Measurements from ENCODE around the gene UBL4B.

UBL4B gene

GRCh38 chr1:110107867-110108469, 4.3 kb upstream of the UBL4B start:
- no peak overlapping the region for H3K4me3 ChIP-seq (ENCODE audit: low read depth, low read length)
- no peak for DNase-seq (ENCODE audit: low read depth)

- H3K4me3 ChIP-seq (ENCODE audit: low read depth, low read length): no peak overlapping the region
- no peak for DNase-seq (ENCODE audit: low read depth)
Measured at GRCh38 chr1:110111081-110111480, 1.2 kb upstream of the UBL4B start.

GRCh38 chr1:110112656-110113055, 413 bp downstream of the UBL4B start:
- no peak overlapping the region for H3K4me3 ChIP-seq (ENCODE audit: low read depth, low read length)
- DNase-seq (ENCODE audit: low read depth): no peak

- H3K4me3 ChIP-seq (ENCODE audit: low read depth, low read length): no peak overlapping the region
- DNase-seq (ENCODE audit: low read depth): no peak
Measured at GRCh38 chr1:110113551-110113950, 1.3 kb downstream of the UBL4B start.

GRCh38 chr1:110114173-110114572, 1.9 kb downstream of the UBL4B start:
- H3K4me3 ChIP-seq (ENCODE audit: low read depth, low read length): no peak overlapping the region
- DNase-seq (ENCODE audit: low read depth): no peak

- H3K4me3 ChIP-seq (ENCODE audit: low read depth, low read length): no peak overlapping the region
- DNase-seq (ENCODE audit: low read depth): no peak
Measured at GRCh38 chr1:110114784-110115183, 2.5 kb downstream of the UBL4B start.

- DNase-seq (ENCODE audit: low read depth): no peak
- H3K4me3 ChIP-seq (ENCODE audit: low read depth, low read length): no peak overlapping the region
Measured at GRCh38 chr1:110118636-110119396, 6.6 kb downstream of the UBL4B start.

- H3K4me3 ChIP-seq (ENCODE audit: low read depth, low read length): no peak overlapping the region
- DNase-seq (ENCODE audit: low read depth): no peak
Measured at GRCh38 chr1:110119843-110120242, 7.6 kb downstream of the UBL4B start.

GRCh38 chr1:110120960-110121561, 8.8 kb downstream of the UBL4B start:
- no peak overlapping the region for H3K4me3 ChIP-seq (ENCODE audit: low read depth, low read length)
- no peak for DNase-seq (ENCODE audit: low read depth)

- DNase-seq (ENCODE audit: low read depth): no peak
- no peak overlapping the region for H3K4me3 ChIP-seq (ENCODE audit: low read depth, low read length)
Measured at GRCh38 chr1:110123224-110123623, 11.0 kb downstream of the UBL4B start.

GRCh38 chr1:110125810-110126209, 13.6 kb downstream of the UBL4B start:
- DNase-seq (ENCODE audit: low read depth): no peak
- H3K4me3 ChIP-seq (ENCODE audit: low read depth, low read length): no peak overlapping the region

- H3K4me3 ChIP-seq (ENCODE audit: low read depth, low read length): no peak overlapping the region
- no peak for DNase-seq (ENCODE audit: low read depth)
Measured at GRCh38 chr1:110130113-110130591, 17.9 kb downstream of the UBL4B start.

- DNase-seq (ENCODE audit: low read depth): no peak
- no peak overlapping the region for H3K4me3 ChIP-seq (ENCODE audit: low read depth, low read length)
Measured at GRCh38 chr1:110130989-110131388, 18.7 kb downstream of the UBL4B start.

GRCh38 chr1:110132682-110133081, 20.4 kb downstream of the UBL4B start:
- no peak overlapping the region for H3K4me3 ChIP-seq (ENCODE audit: low read depth, low read length)

GRCh38 chr1:110133436-110133835, 21.2 kb downstream of the UBL4B start:
- DNase-seq (ENCODE audit: low read depth): no peak
- no peak overlapping the region for H3K4me3 ChIP-seq (ENCODE audit: low read depth, low read length)

More at GRCh38 chr1:110132682-110133081, 20.4 kb downstream of the UBL4B start:
- no peak for DNase-seq (ENCODE audit: low read depth)

- no peak overlapping the region for H3K4me3 ChIP-seq (ENCODE audit: low read depth, low read length)
- DNase-seq (ENCODE audit: low read depth): no peak
Measured at GRCh38 chr1:110134050-110134595, 21.9 kb downstream of the UBL4B start.

- no peak overlapping the region for H3K4me3 ChIP-seq (ENCODE audit: low read depth, low read length)
- no peak for DNase-seq (ENCODE audit: low read depth)
Measured at GRCh38 chr1:110135246-110135645, 23.0 kb downstream of the UBL4B start.

- DNase-seq (ENCODE audit: low read depth): no peak
- H3K4me3 ChIP-seq (ENCODE audit: low read depth, low read length): no peak overlapping the region
Measured at GRCh38 chr1:110135666-110136065, 23.4 kb downstream of the UBL4B start.

- no peak for DNase-seq (ENCODE audit: low read depth)
- H3K4me3 ChIP-seq (ENCODE audit: low read depth, low read length): no peak overlapping the region
Measured at GRCh38 chr1:110136911-110137310, 24.7 kb downstream of the UBL4B start.

GRCh38 chr1:110138956-110139355, 26.7 kb downstream of the UBL4B start:
- no peak overlapping the region for H3K4me3 ChIP-seq (ENCODE audit: low read depth, low read length)
- DNase-seq (ENCODE audit: low read depth): no peak
